Lung (tissue), 12 donors: Measurements from ENCODE around the gene TNC. TPM values are rescaled to one million over a fixed set of nuclear protein-coding genes. Genes with fewer than 3 reads are reported as not detected.

ENCODE experiments used
- ATAC-seq: fragments of 200-7000 bp; cut with Tn5 transposase; one replicate; pipeline ENCODE4 v1.9.1; 2020; ENCODE audit warnings: moderate number of reproducible peaks; ENCODE audit not compliant: insufficient read depth, low FRiP score
- DNase-seq, 3 donors: peaks; one replicate each; pipeline ENCODE4 v3.0.0-alpha.2; 2013 to 2017
- H3K27ac ChIP-seq, 2 donors: one replicate each; pipeline ENCODE4 v1.5.1; 2013; ENCODE audit warnings: mild to moderate bottlenecking in 2 of 2, moderate library complexity in 2 of 2, control low read depth in 1 of 2, inconsistent platforms in 1 of 2, low read depth in 1 of 2, low read length in 1 of 2
- H3K27me3 ChIP-seq, 3 donors: one replicate each; pipeline ENCODE4 v1.5.1; 2013; ENCODE audit warnings: low read length in 2 of 3; ENCODE audit not compliant: control insufficient read depth in 3 of 3, insufficient read depth in 3 of 3
- H3K36me3 ChIP-seq, 4 donors: one replicate each; pipeline ENCODE4 v1.5.1; 2013; ENCODE audit warnings: low read length in 4 of 4, mild to moderate bottlenecking in 1 of 4, moderate library complexity in 1 of 4; ENCODE audit not compliant: control insufficient read depth in 4 of 4, insufficient read depth in 4 of 4
- H3K4me1 ChIP-seq, 5 donors: one replicate each; pipeline ENCODE4 v1.5.1; 2013; ENCODE audit warnings: low read length in 5 of 5, mild to moderate bottlenecking in 2 of 5, moderate library complexity in 1 of 5; ENCODE audit not compliant: control insufficient read depth in 5 of 5, insufficient read depth in 5 of 5
- H3K4me3 ChIP-seq: one replicate; pipeline ENCODE4 v1.5.1; 2013; ENCODE audit warnings: mild to moderate bottlenecking, control low read depth, moderate library complexity
- H3K9ac ChIP-seq, 2 donors: one replicate each; pipeline ENCODE4 v1.5.1; 2013; ENCODE audit warnings: low read length in 2 of 2, control low read depth in 1 of 2; ENCODE audit not compliant: insufficient read depth in 1 of 2
- H3K9me3 ChIP-seq, 4 donors: one replicate each; pipeline ENCODE4 v1.5.1; 2013; ENCODE audit warnings: low read length in 3 of 4, mild to moderate bottlenecking in 1 of 4, moderate library complexity in 1 of 4; ENCODE audit not compliant: control insufficient read depth in 4 of 4, insufficient read depth in 3 of 4
- CTCF ChIP-seq: IDR thresholded peaks from 2 replicates; pipeline ENCODE4 v1.5.1; 2012; ENCODE audit warnings: mild to moderate bottlenecking; ENCODE audit errors: control extremely low read depth, extremely low read depth
- WGBS, 2 donors: extraction: QIAGEN DNeasy Blood & Tissue Kit; methylation state at CpG; one replicate each; pipeline ENCODE4 v1.1.7; 2013; 5-methylcytosine and 5-hydroxymethylcytosine counted together
- polyA plus RNA-seq, 2 donors: library from polyadenylated mRNA; stranded (reverse); fragments of 200-250 nt; gene quantifications; one replicate each; pipeline ENCODE4 v1.2.1, GENCODE V29; 2013
- total RNA-seq, 2 donors: library from RNA; depleted of rRNA in 1 of 2; stranded (reverse); fragments of >200 nt in 1 of 2; gene quantifications; one replicate each; pipeline ENCODE4 v1.2.1, GENCODE V29; 2014 to 2021
- donor health status: control.
- donor health status: control.
- donor health status: Bipolar disorder and iron deficiency.
- donor health status: healthy.
- donor health status: DM: yes; HTN: yes; CAD: no.

TNC gene
- total and polyA plus RNA-seq, 4 donors, result 3.9 to 242 (median 80.5) TPM

GRCh38 chr9:115043632-115044031 is 74.3 kb downstream of the TNC start:
- H3K27me3 ChIP-seq, result no peaks in the 10 kb centered on the region
- no peak for DNase-seq
- TF ChIP-seq CTCF, result no peak
- peaks cover 0 to 34% (median 0%) of the 10 kb centered on the region in 5 donors for H3K4me1 ChIP-seq
- peaks cover 0 to 5% (median 0%) of the 10 kb centered on the region in 4 donors for H3K36me3 ChIP-seq
- no peak for ATAC-seq
- H3K9me3 ChIP-seq, result no peaks in the 10 kb centered on the region
- WGBS, 2 donors, result 88 to 93% methylated on average over 3 of the region's 3 CpGs
- no peak overlapping the region for H3K4me3 ChIP-seq
- H3K27ac ChIP-seq, result no peak overlapping the region
- no peak overlapping the region for H3K9ac ChIP-seq

GRCh38 chr9:115042781-115043509 is 75.0 kb downstream of the TNC start:
- DNase-seq, result no peak

GRCh38 chr9:115039516-115040120 is 78.3 kb downstream of the TNC start:
- H3K9ac ChIP-seq, result no peak overlapping the region
- H3K36me3 ChIP-seq, result peaks cover 0 to 5% (median 1%) of the 10 kb centered on the region in 4 donors
- no peak for DNase-seq
- H3K9me3 ChIP-seq, result no peaks in the 10 kb centered on the region
- no peak for TF ChIP-seq CTCF
- no peak overlapping the region for H3K4me3 ChIP-seq
- no peaks in the 10 kb centered on the region for H3K27me3 ChIP-seq
- no peak for ATAC-seq
- H3K27ac ChIP-seq, result no peak overlapping the region
- WGBS, 2 donors, result 66 to 85% methylated on average over 4 of the region's 4 CpGs
- H3K4me1 ChIP-seq, result peaks cover 0 to 15% (median 0%) of the 10 kb centered on the region in 5 donors

More at GRCh38 chr9:115042781-115043509, 75.0 kb downstream of the TNC start:
- no peak overlapping the region for H3K9ac ChIP-seq
- H3K27me3 ChIP-seq, result no peaks in the 10 kb centered on the region
- ATAC-seq, result peak; percentile 41
- H3K9me3 ChIP-seq, result no peaks in the 10 kb centered on the region
- peaks cover 0 to 5% (median 1%) of the 10 kb centered on the region in 4 donors for H3K36me3 ChIP-seq
- WGBS, 2 donors, result 38 to 52% methylated on average over 3 of the region's 3 CpGs
- peaks cover 0 to 34% (median 0%) of the 10 kb centered on the region in 5 donors for H3K4me1 ChIP-seq
- no peak overlapping the region for H3K4me3 ChIP-seq
- TF ChIP-seq CTCF, result no peak
- no peak overlapping the region for H3K27ac ChIP-seq
